GM23338 (cell line): ENCODE measurements around the gene GRB14. TPM values are rescaled to one million over a fixed set of nuclear protein-coding genes. Genes with fewer than 3 reads are reported as not detected.

Experiments used
- ATAC-seq: fragments of 200-7000 bp; cut with Tn5 transposase; 3 replicates; pipeline ENCODE4 v1.9.1; 2020
- DNase-seq: peaks from one replicate; pipeline ENCODE4 v3.0.0-alpha.2; 2015; ENCODE audit warnings: low spot score
- H2AFZ ChIP-seq: fragments of 200-600 bp; sonication (generic); 2 replicates; pipeline ENCODE4 v1.8.0; 2016; ENCODE audit warnings: antibody characterized with exemption, mild to moderate bottlenecking, moderate library complexity
- H3F3A ChIP-seq: fragments of 200-600 bp; sonication (generic); replicated peaks from 2 replicates; pipeline ENCODE4 v1.8.0; 2017; ENCODE audit warnings: antibody characterized with exemption, mixed run types, low read depth
- H3K27ac ChIP-seq: fragments of 200-600 bp; sonication (generic); 2 replicates; pipeline ENCODE4 v1.6.1; 2016; ENCODE audit warnings: low read depth
- H3K27me3 ChIP-seq: fragments of 200-600 bp; sonication (generic); 2 replicates; pipeline ENCODE4 v1.8.0; 2016; ENCODE audit warnings: mild to moderate bottlenecking, mixed run types, moderate library complexity; ENCODE audit not compliant: insufficient read depth
- H3K36me3 ChIP-seq: fragments of 200-600 bp; sonication (generic); 2 replicates; pipeline ENCODE4 v1.8.0; 2016; ENCODE audit warnings: mild to moderate bottlenecking; ENCODE audit not compliant: insufficient read depth
- H3K4me1 ChIP-seq: fragments of 200-600 bp; sonication (generic); 2 replicates; pipeline ENCODE4 v1.8.0; 2016; ENCODE audit warnings: mild to moderate bottlenecking, moderate library complexity; ENCODE audit not compliant: insufficient read depth
- H3K4me2 ChIP-seq: fragments of 200-600 bp; sonication (generic); 2 replicates; pipeline ENCODE4 v1.7.1; 2017; ENCODE audit warnings: mixed run types
- H3K4me3 ChIP-seq: fragments of 200-600 bp; sonication (generic); 2 replicates; pipeline ENCODE4 v1.6.1; 2016; ENCODE audit warnings: mixed run types
- H3K79me2 ChIP-seq: fragments of 200-600 bp; sonication (generic); replicated peaks from 2 replicates; pipeline ENCODE4 v1.8.0; 2017; ENCODE audit warnings: mild to moderate bottlenecking; ENCODE audit not compliant: insufficient read depth
- H3K9me2 ChIP-seq: fragments of 200-600 bp; sonication (generic); 2 replicates; pipeline ENCODE4 v1.8.0; 2017; ENCODE audit not compliant: insufficient read depth
- H4K20me1 ChIP-seq: fragments of 200-600 bp; sonication (generic); replicated peaks from 2 replicates; pipeline ENCODE4 v1.8.0; 2017; ENCODE audit warnings: mild to moderate bottlenecking; ENCODE audit not compliant: insufficient read depth
- H3K27ac Mint-ChIP-seq: 2 replicates; pipeline ENCODE4 v1.8.0; 2020; ENCODE audit warnings: inconsistent platforms, mild to moderate bottlenecking, moderate library complexity, mixed read lengths
- H3K27me3 Mint-ChIP-seq: 3 replicates; pipeline ENCODE4 v1.8.0; 2022; ENCODE audit warnings: low read depth, mild to moderate bottlenecking, moderate library complexity, mixed read lengths, inconsistent platforms; ENCODE audit not compliant: insufficient read depth, poor library complexity
- H3K36me3 Mint-ChIP-seq: 3 replicates; pipeline ENCODE4 v1.8.0; 2021; ENCODE audit warnings: low read depth, mild to moderate bottlenecking, inconsistent platforms, moderate library complexity, mixed read lengths
- H3K4me1 Mint-ChIP-seq: 3 replicates; pipeline ENCODE4 v1.8.0; 2020; ENCODE audit warnings: mild to moderate bottlenecking, inconsistent platforms, mixed read lengths
- H3K4me3 Mint-ChIP-seq: 3 replicates; pipeline ENCODE4 v1.8.0; 2021; ENCODE audit warnings: moderate library complexity, mild to moderate bottlenecking, inconsistent platforms, mixed read lengths
- H3K9me3 Mint-ChIP-seq: 3 replicates; pipeline ENCODE4 v1.8.0; 2020; ENCODE audit warnings: moderate library complexity, mild to moderate bottlenecking, inconsistent platforms, mixed read lengths
- CREB1 ChIP-seq: fragments of 250-450 bp; sonication (Bioruptor Pico); IDR thresholded peaks from 2 replicates; pipeline ENCODE4 v1.5.0; 2020; ENCODE audit warnings: low read depth, mild to moderate bottlenecking, moderate library complexity
- CTCF ChIP-seq, 2 experiments: fragments of 200-600 bp in 1 of 2; sonication (generic) in 1 of 2; conservative IDR thresholded peaks; 2 replicates each; pipeline versions ENCODE4 v1.5.1 to v1.6.1; 2016 to 2017; ENCODE audit warnings: antibody characterized with exemption in 2 of 2, low read depth in 2 of 2, mild to moderate bottlenecking in 2 of 2, moderate library complexity in 1 of 2
- EZH2 ChIP-seq: fragments of 200-600 bp; sonication (generic); IDR thresholded peaks from one replicate; pipeline ENCODE4 v1.8.0; 2017; ENCODE audit warnings: antibody characterized with exemption, mild to moderate bottlenecking, low read depth; ENCODE audit not compliant: unreplicated experiment
- EZH2phosphoT487 ChIP-seq: fragments of 200-600 bp; sonication (generic); IDR thresholded peaks from one replicate; pipeline ENCODE4 v1.8.1; 2018; ENCODE audit warnings: antibody characterized with exemption; ENCODE audit not compliant: unreplicated experiment
- NANOG ChIP-seq: IDR thresholded peaks from 2 replicates; pipeline ENCODE4 v1.6.1; 2016; ENCODE audit warnings: antibody characterized with exemption, borderline replicate concordance
- POLR2AphosphoS5 ChIP-seq: IDR thresholded peaks from 2 replicates; pipeline ENCODE4 v1.6.1; 2016; ENCODE audit warnings: antibody characterized with exemption, low read depth
- REST ChIP-seq: IDR thresholded peaks from one replicate; pipeline ENCODE4 v1.6.1; 2018; ENCODE audit warnings: antibody characterized with exemption; ENCODE audit not compliant: unreplicated experiment
- STAT1 ChIP-seq: IDR thresholded peaks from one replicate; pipeline ENCODE4 v1.6.1; 2016; ENCODE audit warnings: antibody characterized with exemption; ENCODE audit not compliant: unreplicated experiment
- ZNF114 ChIP-seq: fragments of 250-450 bp; sonication (Bioruptor Pico); IDR thresholded peaks from 2 replicates; pipeline ENCODE4 v1.5.0; 2020; ENCODE audit warnings: mild to moderate bottlenecking, moderate library complexity
- ZNF331 ChIP-seq: fragments of 250-450 bp; sonication (Bioruptor Pico); IDR thresholded peaks from 2 replicates; pipeline ENCODE4 v1.5.0; 2020; ENCODE audit warnings: low read depth, mild to moderate bottlenecking, moderate library complexity
- ZNF462 ChIP-seq: fragments of 250-450 bp; sonication (Bioruptor Pico); IDR thresholded peaks from 2 replicates; pipeline ENCODE4 v1.5.0; 2020; ENCODE audit warnings: mild to moderate bottlenecking, moderate library complexity
- polyA plus RNA-seq: library from polyadenylated mRNA; unstranded; fragments of >200 nt; fragmentation: Nextera tagmentation; extraction: Ambion mirVana; gene quantifications from 2 replicates; pipeline ENCODE4 v1.2.1, GENCODE V29; 2016
- total RNA-seq: library from RNA; depleted of rRNA; stranded (reverse); fragments of >200 nt; shearing (Covaris generic); gene quantifications from 2 replicates; pipeline ENCODE4 v1.2.3, GENCODE V29; 2014

The GRB14 gene
- total and polyA plus RNA-seq, 2 experiments from 2014 or later: 16.0 to 28.9 TPM

- Mint-ChIP-seq H3K27me3 (peaks cover 2% of the 10 kb centered on the region), H3K36me3 (no peaks in the 10 kb centered on the region), H3K9me3 (no peaks in the 10 kb centered on the region; the same call in 1 of the 3 replicates), H3K27ac (no peak overlapping the region), H3K4me1 (peaks cover 21% of the 10 kb centered on the region), H3K4me3 (no peak overlapping the region)
- DNase-seq (no peak), ATAC-seq (no peak)
- no peak overlapping the region for H3K4me3 ChIP-seq
- peaks cover 24% of the 10 kb centered on the region for H3K4me1 ChIP-seq
- H3K9me2 ChIP-seq: no peaks in the 10 kb centered on the region
- no peak overlapping the region for H2AFZ ChIP-seq
- H3K27ac ChIP-seq: no peak overlapping the region
- H3K79me2 ChIP-seq: no peaks in the 10 kb centered on the region
- H3K4me2 ChIP-seq: no peak overlapping the region
- no peaks in the 10 kb centered on the region for H3F3A ChIP-seq
- no peaks in the 10 kb centered on the region for H3K27me3 ChIP-seq
- no peaks in the 10 kb centered on the region for H4K20me1 ChIP-seq
- no peak for TF ChIP-seq NANOG
- no peaks in the 10 kb centered on the region for H3K36me3 ChIP-seq
Measured at GRCh38 chr2:164456619-164457018, 164.7 kb downstream of the GRB14 start.

- no peaks in the 10 kb centered on the region for H3K9me3 Mint-ChIP-seq
- H3K36me3 Mint-ChIP-seq: no peaks in the 10 kb centered on the region
- peaks cover 6% of the 10 kb centered on the region for H3K4me1 Mint-ChIP-seq
- TF ChIP-seq STAT1 (no peak), NANOG (no peak), ZNF114 (CRISPR knock-in tag) (no peak), ZNF462 (CRISPR knock-in tag) (no peak), EZH2phosphoT487 (no peak), EZH2 (no peak), POLR2AphosphoS5 (no peak), REST (no peak), CREB1 (CRISPR knock-in tag) (no peak), ZNF331 (no peak), CTCF (conservative IDR thresholded peaks at IDR 0.05; ENCODE audit: low read depth in 2 of 2) (no peak)
Measured at GRCh38 chr2:164453656-164454305, 167.5 kb downstream of the GRB14 start.

More at GRCh38 chr2:164453656-164454305, 167.5 kb downstream of the GRB14 start:
- H3K27ac ChIP-seq: no peak overlapping the region
- DNase-seq (no peak), ATAC-seq (no peak)
- no peak overlapping the region for H3K27ac Mint-ChIP-seq
- H3K4me2 ChIP-seq: no peak overlapping the region
- H3K27me3 ChIP-seq: no peaks in the 10 kb centered on the region
- H4K20me1 ChIP-seq: no peaks in the 10 kb centered on the region
- H3K36me3 ChIP-seq: no peaks in the 10 kb centered on the region
- H3K79me2 ChIP-seq: no peaks in the 10 kb centered on the region
- H2AFZ ChIP-seq: no peak overlapping the region
- H3K4me3 Mint-ChIP-seq: no peak overlapping the region
- no peaks in the 10 kb centered on the region for H3F3A ChIP-seq
- peaks cover 19% of the 10 kb centered on the region for H3K4me1 ChIP-seq
- H3K9me2 ChIP-seq: no peaks in the 10 kb centered on the region
- H3K4me3 ChIP-seq: no peak overlapping the region
- no peaks in the 10 kb centered on the region for H3K27me3 Mint-ChIP-seq
